GM18519 (cell line): ENCODE results near the gene LY86.
"Not testable (repeated sequence)": the region's sequence is repeated elsewhere in the genome, so short reads cannot be mapped to it uniquely, and the experiment has no call there.

Experiments
- ATAC-seq: cut with Tn5 transposase; IDR thresholded peaks from one replicate; pipeline ENCODE4 v1.9.1; 2021; ENCODE audit warnings: mild to moderate bottlenecking, moderate library complexity; ENCODE audit not compliant: unreplicated experiment, low FRiP score

The LY86 gene

DNA sequence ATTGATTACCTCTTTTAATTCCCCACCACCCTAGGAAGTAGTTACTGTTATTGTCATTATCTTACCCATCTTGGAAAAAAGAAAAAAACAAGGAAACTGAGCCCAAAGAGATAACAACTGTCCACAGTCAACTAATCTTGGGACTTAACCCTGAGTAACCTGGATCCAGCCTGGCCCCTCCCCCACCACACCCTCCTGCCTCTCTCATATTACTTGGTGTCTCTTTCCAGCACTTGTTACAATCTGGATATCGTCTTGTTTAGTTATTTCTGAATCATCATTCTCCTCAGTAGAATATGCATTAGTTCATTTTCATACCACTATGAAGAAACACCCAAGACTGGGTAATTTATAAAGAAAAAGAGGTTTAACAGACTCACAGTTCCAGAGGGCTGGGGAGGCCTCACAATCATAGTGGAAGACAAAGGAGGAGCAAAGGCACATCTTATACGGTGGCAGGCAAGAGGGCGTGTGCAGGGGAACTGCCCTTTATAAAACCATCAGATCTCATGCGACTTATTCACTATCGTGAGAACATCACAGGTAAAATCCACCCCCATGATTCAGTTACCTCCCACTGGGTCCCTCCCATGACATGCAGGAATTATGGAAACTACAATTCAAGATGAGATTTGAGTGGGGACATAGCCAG lies 60.3 kb downstream of the LY86 start:
- no peak for ATAC-seq

DNA sequence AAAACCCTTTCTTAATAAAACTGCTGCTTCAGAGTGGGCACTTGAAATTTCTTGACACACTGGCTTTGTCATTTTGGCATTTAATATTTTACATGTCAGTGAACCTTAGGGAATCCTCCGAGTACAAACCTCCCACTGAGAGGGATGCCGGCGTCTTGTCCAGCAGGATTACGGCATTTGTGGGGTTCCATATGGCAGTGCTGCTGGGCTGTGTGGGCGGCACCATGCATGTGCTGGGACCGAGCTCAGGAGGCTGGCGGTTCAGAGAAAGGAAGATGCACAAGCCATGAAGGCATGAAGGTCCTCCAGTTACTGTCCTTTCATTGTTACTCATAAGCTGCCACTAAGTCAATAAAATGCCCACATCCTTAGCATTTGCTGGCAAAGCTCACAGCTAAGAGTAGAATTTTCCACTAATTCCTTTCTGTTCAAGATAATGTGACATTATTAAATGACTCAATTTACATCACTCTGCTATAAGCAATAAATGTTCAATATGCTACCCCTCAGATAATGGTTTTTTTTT lies 61.4 kb downstream of the LY86 start:
- no peak for ATAC-seq

DNA sequence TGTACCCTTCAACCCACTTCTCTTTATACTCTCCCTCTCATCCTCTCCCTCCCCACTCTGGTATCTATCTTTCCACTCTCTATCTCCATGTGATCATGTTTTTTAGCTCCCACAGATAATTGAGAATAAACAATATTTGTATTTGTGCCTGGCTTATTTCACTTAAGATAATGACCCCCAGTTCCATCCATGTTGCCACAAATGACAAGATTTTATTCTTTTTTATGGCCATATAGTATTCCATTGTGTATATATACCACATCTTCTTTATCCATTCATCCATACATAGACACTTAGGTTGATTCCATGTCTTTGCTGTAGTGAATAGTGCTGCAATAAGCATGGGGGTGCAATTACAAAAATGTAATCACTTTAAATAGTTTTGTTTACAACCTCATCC lies 62.3 kb downstream of the LY86 start:
- ATAC-seq = no peak

DNA sequence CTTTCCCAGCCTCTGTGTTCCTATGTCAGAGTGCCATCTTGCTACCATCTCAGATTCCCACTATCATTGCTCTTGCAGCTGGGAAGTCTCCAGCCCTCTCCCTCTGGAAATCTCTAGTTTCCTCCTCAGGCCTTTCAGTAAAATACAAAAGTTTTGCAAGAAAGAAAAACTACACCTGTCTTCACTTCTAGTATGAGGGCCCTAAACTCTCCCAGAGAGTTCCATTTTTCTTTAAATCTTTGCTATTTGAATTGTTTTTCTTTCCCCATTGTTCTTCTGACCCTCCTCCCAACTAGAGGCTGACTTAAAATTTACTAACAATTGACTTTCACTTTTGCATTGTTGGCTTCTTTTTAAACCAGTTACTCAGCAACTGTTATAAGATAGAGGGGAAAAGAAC lies 62.8 kb downstream of the LY86 start:
- ATAC-seq = no peak

DNA sequence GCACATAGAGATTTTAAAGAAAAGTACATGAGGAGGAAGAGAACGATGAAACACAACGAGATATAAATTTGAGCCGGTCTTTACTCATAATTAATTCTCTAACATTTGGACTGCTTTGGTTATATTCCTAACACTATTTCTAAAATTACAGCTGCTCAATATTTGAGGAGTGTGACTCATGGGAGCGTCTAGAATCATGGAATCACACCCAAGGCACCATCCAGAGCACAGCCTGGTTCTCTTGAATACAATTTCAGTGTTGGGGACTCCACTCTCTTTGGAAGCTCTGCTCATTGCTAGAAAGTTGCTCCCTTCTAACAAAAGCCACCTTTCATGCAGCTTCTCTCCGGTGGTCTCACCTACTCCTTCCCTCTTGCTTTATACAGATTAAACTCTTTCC lies 64.4 kb downstream of the LY86 start:
- ATAC-seq = no peak

DNA sequence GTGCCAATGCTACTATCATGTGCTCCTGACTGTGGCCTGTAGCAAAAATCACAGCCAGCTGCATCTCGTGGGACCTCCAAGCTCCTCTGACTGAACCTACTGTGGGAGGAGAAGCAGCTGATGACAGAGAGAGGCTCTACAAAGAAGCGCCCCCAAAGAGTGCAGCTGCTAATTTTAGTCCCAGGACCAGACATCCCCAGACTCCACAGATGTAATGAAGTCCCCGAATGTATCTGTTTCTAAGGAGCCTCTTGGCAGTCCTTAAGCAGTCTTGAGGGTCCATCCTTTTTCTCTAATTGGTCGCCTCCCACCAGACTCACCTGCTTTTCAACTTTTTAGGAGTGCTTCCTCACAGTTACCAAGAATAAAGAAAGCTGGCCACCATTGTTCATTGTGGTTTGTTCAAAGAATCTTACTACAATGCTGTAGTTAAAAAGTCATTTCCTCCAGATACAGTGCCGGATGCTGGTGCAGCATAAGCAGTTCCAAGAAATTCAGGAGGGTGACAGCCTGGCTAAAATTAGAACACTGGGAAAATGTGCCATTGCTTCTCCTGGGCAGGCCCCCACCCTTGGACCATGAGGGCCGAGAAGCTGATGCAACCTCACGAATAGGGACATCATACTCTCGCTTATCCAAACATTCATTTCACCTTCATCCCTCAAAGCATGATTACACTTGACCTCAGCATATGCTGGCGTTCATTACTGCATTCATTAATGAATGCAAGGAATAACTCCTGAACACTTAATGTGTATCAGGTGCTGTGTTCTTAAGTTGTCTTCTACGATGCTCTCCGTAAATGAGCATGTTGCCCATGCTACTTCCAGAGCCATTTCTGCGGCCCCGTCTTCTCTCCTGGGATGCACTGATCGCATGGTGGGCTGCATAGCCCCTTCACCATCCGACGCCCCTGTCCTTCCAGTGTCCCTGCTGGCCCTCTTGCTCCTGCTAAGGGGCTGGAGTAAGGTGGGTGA lies 66.4 kb downstream of the LY86 start:
- no peak for ATAC-seq

DNA sequence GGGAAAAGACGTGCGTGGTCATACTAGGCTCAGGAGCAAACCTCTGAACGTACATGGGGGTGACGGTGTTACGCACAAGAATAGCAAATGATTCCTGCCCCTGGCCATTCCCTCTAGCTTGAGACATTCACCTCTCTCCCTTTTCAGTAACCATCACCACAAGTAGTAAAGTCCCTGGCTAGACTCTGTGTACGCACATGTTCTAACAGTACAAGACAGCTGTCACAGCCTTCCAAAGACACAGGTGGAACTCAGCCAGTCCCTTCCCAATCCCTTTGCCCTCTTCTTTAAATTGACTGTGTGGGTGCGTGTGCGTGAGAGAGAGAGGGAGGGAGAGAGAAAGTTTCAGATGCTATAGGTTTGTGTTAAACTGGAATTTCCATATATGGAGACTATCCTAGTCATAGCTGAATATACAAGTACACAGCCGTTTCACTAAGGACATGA lies 67.3 kb downstream of the LY86 start:
- no peak for ATAC-seq

DNA sequence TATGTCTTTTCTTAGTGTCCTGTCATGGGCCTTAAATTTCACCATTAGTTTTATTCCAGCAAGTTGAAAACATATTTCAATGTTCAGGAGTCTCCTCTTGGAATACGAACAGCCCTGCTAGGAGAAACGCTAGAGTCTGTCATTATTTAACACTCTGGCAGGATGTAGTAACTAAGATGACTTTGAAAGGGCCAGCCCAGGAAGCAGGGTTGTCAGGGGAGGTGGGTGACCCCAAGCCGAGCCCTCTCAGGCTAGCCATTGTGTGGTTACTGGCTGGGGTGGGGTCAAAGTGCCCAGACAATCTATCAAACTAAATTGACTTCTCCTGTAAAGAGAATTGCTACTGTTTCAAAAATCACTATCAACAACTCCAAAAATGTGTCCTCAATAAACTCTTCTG lies 67.8 kb downstream of the LY86 start:
- ATAC-seq = no peak

DNA sequence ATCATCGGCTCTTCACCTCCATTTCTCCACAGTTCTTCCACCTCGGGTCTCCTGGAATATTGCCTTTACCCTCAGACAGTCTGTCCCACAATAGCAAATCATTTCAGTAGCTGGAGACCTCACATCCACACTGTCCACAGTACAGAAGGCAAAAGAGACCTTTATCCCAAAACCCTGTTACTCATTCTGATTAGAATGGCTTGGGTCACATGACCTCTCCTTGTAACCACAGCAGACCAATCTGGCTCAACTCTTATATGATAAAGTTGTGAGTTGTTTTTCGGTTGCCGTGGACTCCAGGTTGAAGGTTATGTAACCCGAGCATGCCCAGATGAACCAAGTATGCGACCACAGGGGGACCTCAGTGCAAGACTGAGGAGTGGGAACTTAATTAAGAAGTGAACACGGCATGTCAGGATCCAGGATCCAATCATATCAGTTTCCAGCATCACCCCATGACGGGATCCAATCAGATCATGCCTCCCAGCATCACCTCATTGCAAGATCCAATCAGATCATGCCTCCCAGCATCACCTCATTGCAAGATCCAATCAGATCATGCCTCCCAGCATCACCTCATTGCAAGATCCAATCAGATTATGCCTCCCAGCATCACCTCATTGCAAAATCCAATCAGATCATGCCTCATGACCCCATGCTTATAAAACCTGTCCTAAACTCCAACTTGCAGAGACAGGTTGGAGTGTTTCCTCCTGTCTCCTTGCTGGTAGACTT lies 68.7 kb downstream of the LY86 start:
- no peak for ATAC-seq

DNA sequence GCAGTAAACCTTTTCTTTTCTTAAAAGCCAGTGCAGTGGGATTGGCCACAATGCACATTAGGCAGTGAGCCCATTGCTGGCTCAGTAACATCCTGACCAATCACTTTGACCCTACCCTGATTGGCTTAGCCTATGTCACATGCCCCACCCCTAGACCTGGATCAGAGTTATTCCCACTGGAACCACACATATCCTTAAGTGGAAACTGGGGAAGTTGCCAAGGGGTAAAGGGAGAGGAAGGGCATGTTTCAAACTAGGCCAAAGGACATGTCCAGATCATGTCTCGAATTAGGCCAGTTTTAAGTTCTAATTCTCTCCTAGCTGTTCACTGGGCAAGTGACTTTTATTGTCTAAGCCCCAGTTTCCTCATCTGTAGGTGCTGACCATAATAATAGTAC lies 69.3 kb downstream of the LY86 start:
- no peak for ATAC-seq

DNA sequence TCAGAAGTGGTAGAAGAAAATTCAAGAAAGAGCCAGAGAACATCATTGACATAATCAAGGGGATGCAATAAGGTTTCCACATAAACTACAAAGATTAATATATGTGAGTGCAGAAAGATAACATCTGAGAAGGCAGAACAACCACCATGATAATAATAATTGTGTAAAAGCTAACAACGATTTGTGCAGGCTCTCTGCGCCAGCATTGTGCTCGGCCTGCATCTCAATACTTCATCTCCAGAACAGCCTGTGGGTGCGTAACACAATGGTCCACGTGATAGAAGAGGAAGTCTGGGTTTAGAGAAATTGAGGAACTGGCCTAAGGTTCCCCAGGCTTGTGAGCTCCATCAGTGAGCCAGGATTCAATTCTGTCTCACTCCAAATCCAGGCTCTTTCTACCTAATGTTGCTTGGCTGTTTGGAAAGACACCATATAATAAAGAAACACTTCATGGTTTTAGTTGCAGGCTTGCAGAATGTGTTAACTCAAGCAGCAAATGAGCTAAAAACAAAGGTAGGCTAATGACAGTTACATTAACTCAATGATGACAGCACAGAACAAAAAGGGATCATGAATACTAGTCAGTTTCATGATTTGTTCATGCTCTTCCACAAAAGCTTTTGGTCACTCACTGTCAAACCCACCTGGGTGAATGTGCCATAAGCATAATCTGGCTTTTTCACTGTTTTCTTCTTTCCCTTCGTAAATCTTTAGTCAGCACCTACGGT lies 71.2 kb downstream of the LY86 start:
- ATAC-seq = peak; percentile 67

DNA sequence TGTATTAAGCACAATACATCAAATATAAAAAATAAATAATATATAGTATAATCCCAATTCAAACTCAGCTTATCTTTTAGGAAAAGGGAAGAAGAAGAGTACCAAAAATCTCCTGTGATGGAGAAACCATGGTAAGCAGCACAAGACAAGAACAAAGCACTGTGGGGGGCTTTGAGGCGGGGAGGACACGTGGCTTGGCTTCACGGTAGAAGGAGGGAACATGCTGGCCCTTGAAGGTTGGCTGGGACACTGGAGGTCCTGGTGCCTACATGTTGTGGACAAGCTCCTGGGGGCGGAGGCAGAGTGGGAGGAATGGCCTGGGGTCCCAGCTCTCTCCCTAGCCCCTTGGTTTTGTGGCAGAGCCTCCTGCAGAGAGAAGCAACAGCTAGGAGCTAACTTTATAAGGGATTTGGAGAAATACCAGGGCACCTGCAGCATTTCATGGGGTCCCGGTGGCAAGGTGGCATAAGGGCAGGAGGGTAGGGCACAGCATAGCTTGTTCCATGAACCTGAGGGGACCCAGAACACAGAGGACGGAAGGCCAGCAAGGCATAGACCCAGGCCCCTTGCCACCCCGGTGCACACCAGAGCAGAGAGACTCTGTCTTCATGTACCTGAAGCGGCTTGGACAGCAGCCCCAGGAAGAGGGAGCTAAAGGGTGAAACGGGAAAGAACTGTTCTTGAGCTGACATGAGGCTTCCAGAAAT lies 72.0 kb downstream of the LY86 start:
- no peak for ATAC-seq

DNA sequence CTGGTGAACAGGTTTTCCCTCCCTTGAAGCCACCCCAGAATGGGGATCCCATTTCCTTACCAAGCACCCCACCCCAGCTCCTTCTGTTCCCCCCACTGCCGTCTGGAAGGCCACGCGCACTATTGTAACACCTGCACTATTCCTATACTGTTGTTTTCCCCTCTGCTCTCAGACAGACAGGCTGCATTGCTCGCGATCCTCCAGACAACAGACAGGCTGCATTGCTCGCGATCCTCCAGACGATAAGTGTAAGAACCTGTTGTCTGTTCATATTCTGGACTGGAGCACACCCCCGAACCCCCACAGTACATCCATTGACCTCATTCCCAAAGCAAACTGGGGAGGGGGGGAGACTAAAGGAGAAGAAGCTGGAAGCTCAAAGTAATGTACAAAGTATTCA lies 72.7 kb downstream of the LY86 start:
- no peak for ATAC-seq

DNA sequence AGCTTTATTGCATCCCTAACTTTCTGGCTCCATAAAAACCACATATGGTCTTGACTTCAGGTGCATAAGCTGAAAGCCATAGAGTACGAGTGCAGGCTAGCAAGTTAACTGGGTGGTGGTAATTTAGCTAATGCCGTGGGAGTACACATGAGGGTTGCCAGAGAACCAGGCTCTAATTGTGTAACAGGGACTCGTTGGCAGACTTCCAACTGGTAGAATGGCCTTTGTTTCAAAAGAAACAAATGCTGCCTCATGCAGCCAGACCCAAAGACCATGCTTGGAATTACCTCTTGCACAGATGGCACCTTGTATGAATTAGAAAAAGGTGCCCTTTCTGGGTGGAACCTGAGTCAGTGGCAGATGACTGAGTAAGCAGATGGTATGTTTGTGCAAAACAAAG lies 73.2 kb downstream of the LY86 start:
- no peak for ATAC-seq

DNA sequence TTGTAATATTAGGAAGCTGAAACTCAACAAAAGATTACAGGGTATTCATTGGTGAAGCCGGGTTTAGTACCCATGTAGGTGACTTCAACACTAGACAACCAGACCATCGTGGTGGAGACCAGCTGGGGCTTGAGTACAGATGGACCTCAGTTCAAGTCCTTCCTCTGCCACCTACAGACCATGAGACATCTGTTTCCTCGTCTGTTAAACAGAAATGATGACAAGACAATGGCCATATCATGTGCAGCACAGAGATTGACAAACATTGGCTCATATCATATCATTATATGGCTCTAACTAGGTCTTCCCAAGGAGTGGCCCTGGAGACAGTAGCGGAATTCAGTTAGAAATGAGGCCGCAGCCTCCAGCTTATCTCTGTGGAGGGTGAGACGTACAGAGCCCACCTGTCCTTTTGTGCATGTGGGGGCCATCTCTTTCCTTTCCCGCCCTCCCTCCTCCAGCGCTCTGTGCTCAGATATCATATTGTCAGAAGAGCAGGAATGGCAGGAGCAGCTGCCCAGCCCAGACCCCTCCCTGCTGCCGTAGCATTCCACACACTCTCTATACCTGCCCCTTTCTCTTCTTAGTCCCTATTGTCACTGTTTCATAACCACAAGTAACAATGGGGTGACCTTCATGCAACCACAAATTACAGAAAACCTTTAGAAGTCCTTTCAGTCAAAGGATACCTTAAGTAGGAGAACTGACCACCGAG lies 75.1 kb downstream of the LY86 start:
- ATAC-seq = no peak

DNA sequence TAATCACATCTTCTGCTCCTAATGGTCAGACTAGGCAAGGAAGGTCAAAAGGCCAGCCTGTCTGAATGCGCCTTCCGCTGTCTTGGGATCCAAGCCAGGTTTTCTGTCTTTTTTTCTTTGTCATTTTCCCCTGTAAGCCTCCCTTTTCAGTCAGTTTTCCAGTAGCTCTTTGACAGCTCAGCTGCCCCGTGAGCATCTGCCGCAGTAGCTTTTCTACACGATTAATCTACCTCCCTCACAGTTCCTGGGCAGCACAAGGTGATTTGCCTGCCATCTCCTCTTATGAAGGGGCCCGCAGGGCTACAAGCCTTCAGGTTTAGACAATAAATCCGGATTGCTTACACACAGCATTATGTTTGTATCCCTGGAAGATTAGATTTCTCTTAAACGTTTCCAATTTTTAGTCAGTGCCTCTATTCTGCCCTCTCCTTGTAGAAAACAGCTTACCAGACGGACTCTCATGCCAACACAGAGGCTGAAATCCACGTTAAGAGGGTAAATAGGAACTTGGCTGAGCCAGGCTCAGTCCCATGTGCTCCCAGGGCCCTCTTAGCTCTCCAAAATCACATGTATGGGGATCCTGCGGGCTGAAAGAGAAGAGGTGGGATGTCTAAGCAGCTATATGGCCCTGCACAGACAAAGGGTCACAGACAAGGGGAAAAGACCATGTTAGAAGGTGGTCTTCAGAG lies 77.2 kb downstream of the LY86 start:
- ATAC-seq = no peak

DNA sequence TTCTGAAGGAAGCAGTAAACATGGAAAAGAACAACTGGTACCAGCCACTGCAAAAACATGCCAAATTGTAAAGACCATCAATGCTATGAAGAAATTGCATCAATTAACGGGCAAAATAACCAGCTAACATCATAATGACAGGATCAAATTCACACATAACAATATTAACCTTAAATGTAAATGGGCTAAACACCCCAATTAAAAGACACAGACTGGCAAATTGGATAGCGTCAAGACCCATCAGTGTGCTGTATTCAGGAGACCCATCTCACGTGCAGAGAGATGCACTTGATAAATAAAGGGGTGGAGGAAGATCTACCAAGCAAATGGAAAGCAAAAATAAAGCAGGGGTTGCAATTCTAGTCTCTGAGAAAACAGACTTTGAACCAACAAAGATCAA lies 81.6 kb downstream of the LY86 start:
- ATAC-seq = not testable (repeated sequence)

DNA sequence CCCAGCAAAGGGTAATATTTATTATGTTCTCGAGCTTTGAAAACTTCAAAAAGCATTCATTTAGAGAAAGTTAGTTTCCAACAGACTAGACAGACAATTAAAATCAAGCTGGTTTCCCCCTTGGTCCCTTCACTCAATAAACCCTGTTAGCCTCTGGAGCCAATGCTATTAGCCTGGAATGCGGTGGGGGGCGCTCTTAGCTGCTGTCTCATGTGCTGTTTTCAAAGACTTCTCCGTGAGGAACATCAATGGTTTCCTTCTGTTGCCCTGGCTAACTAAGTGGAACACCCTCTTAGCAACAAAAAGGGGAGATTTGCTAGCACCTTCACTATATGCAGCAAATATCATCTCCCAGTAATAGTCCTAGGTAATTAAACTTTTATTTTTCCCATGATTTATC lies 86.4 kb downstream of the LY86 start:
- no peak for ATAC-seq
